Mesenchymal stem cell (in vitro differentiated cells and primary cell): Measurements from ENCODE around the gene ARHGAP20.

Source experiments
- DNase-seq: peaks from one replicate; pipeline ENCODE4 v3.0.0-alpha.2; 2013
- H2AFZ ChIP-seq: one replicate; pipeline ENCODE4 v1.6.1; 2013; ENCODE audit warnings: low read depth, mild to moderate bottlenecking, control low read depth, inconsistent platforms, low read length, moderate library complexity
- H2AK5ac ChIP-seq: 2 replicates; pipeline ENCODE4 v1.6.1; 2013; ENCODE audit warnings: low read length, moderate library complexity, mild to moderate bottlenecking, inconsistent platforms; ENCODE audit not compliant: severe bottlenecking
- H2BK120ac ChIP-seq: one replicate; pipeline ENCODE4 v1.6.1; 2013; ENCODE audit warnings: low read depth, mild to moderate bottlenecking, inconsistent platforms, low read length, moderate library complexity
- H2BK12ac ChIP-seq, 2 experiments: one replicate each; pipeline ENCODE4 v1.6.1; 2013; ENCODE audit warnings: inconsistent platforms in 2 of 2, low read length in 2 of 2, mild to moderate bottlenecking in 2 of 2, moderate library complexity in 2 of 2, control low read depth in 1 of 2
- H2BK15ac ChIP-seq: one replicate; pipeline ENCODE4 v1.6.1; 2013; ENCODE audit warnings: mild to moderate bottlenecking, low read depth, inconsistent platforms; ENCODE audit not compliant: poor library complexity, severe bottlenecking
- H2BK5ac ChIP-seq: 2 replicates; pipeline ENCODE4 v1.6.1; 2013; ENCODE audit warnings: low read depth, mild to moderate bottlenecking, low read length, control low read depth, inconsistent platforms; ENCODE audit not compliant: poor library complexity, severe bottlenecking
- H3K14ac ChIP-seq, 2 experiments: one replicate each; pipeline ENCODE4 v1.6.1; 2013; ENCODE audit warnings: inconsistent platforms in 2 of 2, low read length in 2 of 2, control low read depth in 1 of 2, mild to moderate bottlenecking in 1 of 2, moderate library complexity in 1 of 2
- H3K18ac ChIP-seq, 2 experiments: one replicate each; pipeline ENCODE4 v1.6.1; 2013; ENCODE audit warnings: inconsistent platforms in 2 of 2, low read length in 2 of 2, control low read depth in 1 of 2, low read depth in 1 of 2, mild to moderate bottlenecking in 1 of 2
- H3K23ac ChIP-seq, 2 experiments: one replicate each; pipeline ENCODE4 v1.6.1; 2013; ENCODE audit warnings: inconsistent platforms in 2 of 2, low read length in 2 of 2, mild to moderate bottlenecking in 2 of 2, moderate library complexity in 2 of 2, control low read depth in 1 of 2
- H3K27ac ChIP-seq: 2 replicates; pipeline ENCODE4 v1.5.1; 2013; ENCODE audit warnings: mild to moderate bottlenecking, moderate library complexity, low read length, control low read depth, inconsistent platforms; ENCODE audit not compliant: poor library complexity, severe bottlenecking
- H3K27me3 ChIP-seq, 2 experiments: 2 replicates each; pipeline versions ENCODE4 v1.6.1 to v1.7.0; 2013; ENCODE audit warnings: low read length in 2 of 2, mild to moderate bottlenecking in 2 of 2, moderate library complexity in 2 of 2, control low read depth in 1 of 2, inconsistent platforms in 1 of 2; ENCODE audit not compliant: control insufficient read depth in 1 of 2, insufficient read depth in 1 of 2
- H3K36me3 ChIP-seq, 2 experiments: 2 replicates each; pipeline versions ENCODE4 v1.6.1 to v1.7.0; 2013; ENCODE audit warnings: low read length in 2 of 2, control low read depth in 1 of 2, inconsistent platforms in 1 of 2, low read depth in 1 of 2, mild to moderate bottlenecking in 1 of 2; ENCODE audit not compliant: insufficient read depth in 2 of 2, control insufficient read depth in 1 of 2
- H3K4ac ChIP-seq, 2 experiments: one replicate each; pipeline ENCODE4 v1.6.1; 2013; ENCODE audit warnings: inconsistent platforms in 2 of 2, low read length in 2 of 2, mild to moderate bottlenecking in 2 of 2, moderate library complexity in 2 of 2, control low read depth in 1 of 2, low read depth in 1 of 2
- H3K4me1 ChIP-seq: 2 replicates; pipeline ENCODE4 v1.6.1; 2013; ENCODE audit warnings: low read depth, low read length, control low read depth; ENCODE audit not compliant: control insufficient read depth, insufficient read depth
- H3K4me2 ChIP-seq: 2 replicates; pipeline ENCODE4 v1.6.1; 2013; ENCODE audit warnings: low read length, mild to moderate bottlenecking, inconsistent platforms; ENCODE audit not compliant: poor library complexity, severe bottlenecking
- H3K4me3 ChIP-seq, 2 experiments: 2 replicates each; pipeline versions ENCODE4 v1.5.1 to v1.7.0; 2013; ENCODE audit warnings: low read length in 2 of 2, mild to moderate bottlenecking in 2 of 2, control low read depth in 1 of 2, low read depth in 1 of 2; ENCODE audit not compliant: insufficient read depth in 1 of 2
- H3K79me1 ChIP-seq: replicated peaks from 2 replicates; pipeline ENCODE4 v1.6.1; 2013; ENCODE audit warnings: mild to moderate bottlenecking, control low read depth, low read length, inconsistent platforms; ENCODE audit not compliant: poor library complexity, severe bottlenecking
- H3K9ac ChIP-seq: 2 replicates; pipeline ENCODE4 v1.7.0; 2013; ENCODE audit warnings: mild to moderate bottlenecking, low read length, moderate library complexity
- H3K9me3 ChIP-seq: 2 replicates; pipeline ENCODE4 v1.7.0; 2013; ENCODE audit warnings: mild to moderate bottlenecking, low read length; ENCODE audit not compliant: control insufficient read depth
- H4K8ac ChIP-seq: one replicate; pipeline ENCODE4 v1.6.1; 2013; ENCODE audit warnings: inconsistent platforms, mild to moderate bottlenecking, low read length, moderate library complexity
- H4K91ac ChIP-seq: one replicate; pipeline ENCODE4 v1.6.1; 2013; ENCODE audit warnings: mild to moderate bottlenecking, low read length, inconsistent platforms
- WGBS: methylation state at CpG from one replicate; pipeline ENCODE4 v1.1.7; 2013; ENCODE audit warnings: mixed read lengths; 5-methylcytosine and 5-hydroxymethylcytosine counted together

ARHGAP20 gene

GRCh38 chr11:110736171-110736553 lies 23.9 kb upstream of the ARHGAP20 start:
- H2BK120ac ChIP-seq, result no peak overlapping the region
- no peak overlapping the region for H4K91ac ChIP-seq
- no peaks in the 10 kb centered on the region for H3K4me1 ChIP-seq
- H2BK12ac ChIP-seq, result no peak overlapping the region
- H3K27me3 ChIP-seq, result no peaks in the 10 kb centered on the region
- no peaks in the 10 kb centered on the region for H3K9me3 ChIP-seq
- H3K4ac ChIP-seq, result no peak overlapping the region
- DNase-seq, result no peak
- H2AK5ac ChIP-seq, result no peak overlapping the region
- H3K4me3 ChIP-seq, result no peak overlapping the region
- no peaks in the 10 kb centered on the region for H3K79me1 ChIP-seq
- H3K4me2 ChIP-seq, result no peak overlapping the region
- H2AFZ ChIP-seq, result no peak overlapping the region
- H2BK15ac ChIP-seq, result no peak overlapping the region
- no peak overlapping the region for H4K8ac ChIP-seq
- no peak overlapping the region for H3K14ac ChIP-seq
- no peak overlapping the region for H2BK5ac ChIP-seq
- H3K36me3 ChIP-seq, result no peaks in the 10 kb centered on the region
- H3K18ac ChIP-seq, result no peak overlapping the region
- no CpG with 5 or more reads among the region's 2 CpGs for WGBS
- no peak overlapping the region for H3K27ac ChIP-seq
- no peak overlapping the region for H3K9ac ChIP-seq
- H3K23ac ChIP-seq, result no peak overlapping the region

GRCh38 chr11:110735455-110736170 lies 23.4 kb upstream of the ARHGAP20 start:
- Histone ChIP-seq H3K4ac (no peak overlapping the region), H3K4me3 (no peak overlapping the region), H2AFZ (no peak overlapping the region), H3K27me3 (no peaks in the 10 kb centered on the region), H3K79me1 (no peaks in the 10 kb centered on the region), H3K36me3 (no peaks in the 10 kb centered on the region), H3K18ac (no peak overlapping the region), H3K9ac (no peak overlapping the region), H4K91ac (no peak overlapping the region), H2BK12ac (no peak overlapping the region), H3K27ac (no peak overlapping the region), H3K9me3 (no peaks in the 10 kb centered on the region), H2AK5ac (no peak overlapping the region), H2BK5ac (no peak overlapping the region), H4K8ac (no peak overlapping the region), H2BK15ac (no peak overlapping the region), H2BK120ac (no peak overlapping the region), H3K4me2 (no peak overlapping the region), H3K23ac (no peak overlapping the region), H3K14ac (no peak overlapping the region), H3K4me1 (no peaks in the 10 kb centered on the region)
- no peak for DNase-seq

DNA sequence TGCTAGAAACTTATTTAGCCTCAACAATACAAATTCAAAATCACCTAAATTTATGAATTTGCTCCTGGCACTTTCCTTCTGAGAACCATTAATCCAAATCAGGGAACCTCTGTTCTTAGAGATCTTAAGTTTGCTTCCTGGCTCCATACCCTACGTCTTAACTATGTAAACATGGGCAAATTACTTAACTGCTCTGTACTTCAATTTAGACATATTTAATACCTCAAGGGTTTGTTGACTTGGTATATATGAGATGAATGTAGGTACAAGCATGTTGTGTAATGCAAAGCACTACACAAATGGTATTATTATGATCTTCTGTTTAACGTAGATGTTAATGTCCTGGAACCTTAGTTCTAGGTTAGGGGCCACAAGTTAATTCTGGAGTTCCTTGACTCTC lies 22.6 kb upstream of the ARHGAP20 start:
- no peak overlapping the region for H3K4me2 ChIP-seq
- no peaks in the 10 kb centered on the region for H3K79me1 ChIP-seq
- no peak overlapping the region for H2AFZ ChIP-seq
- H2BK5ac ChIP-seq, result no peak overlapping the region
- H3K36me3 ChIP-seq, result no peaks in the 10 kb centered on the region
- no peak for DNase-seq
- H2AK5ac ChIP-seq, result no peak overlapping the region
- H3K9me3 ChIP-seq, result no peaks in the 10 kb centered on the region
- no peak overlapping the region for H3K27ac ChIP-seq
- no peak overlapping the region for H3K18ac ChIP-seq
- no peak overlapping the region for H3K14ac ChIP-seq
- no peak overlapping the region for H4K8ac ChIP-seq
- H3K4me1 ChIP-seq, result no peaks in the 10 kb centered on the region
- H3K4ac ChIP-seq, result no peak overlapping the region
- no peaks in the 10 kb centered on the region for H3K27me3 ChIP-seq
- 69% methylated on average over 2 of the region's 2 CpGs for WGBS
- no peak overlapping the region for H3K4me3 ChIP-seq
- no peak overlapping the region for H4K91ac ChIP-seq
- H3K23ac ChIP-seq, result no peak overlapping the region
- H2BK12ac ChIP-seq, result no peak overlapping the region
- no peak overlapping the region for H2BK15ac ChIP-seq
- no peak overlapping the region for H3K9ac ChIP-seq
- no peak overlapping the region for H2BK120ac ChIP-seq

GRCh38 chr11:110730773-110731172 lies 18.5 kb upstream of the ARHGAP20 start:
- no peak overlapping the region for H2AK5ac ChIP-seq

More at GRCh38 chr11:110730773-110731172, 18.5 kb upstream of the ARHGAP20 start:
- no peak overlapping the region for H3K4ac ChIP-seq
- no peak overlapping the region for H2BK12ac ChIP-seq
- WGBS, result no CpG with 5 or more reads among the region's 1 CpG
- no peak overlapping the region for H4K91ac ChIP-seq
- H2BK5ac ChIP-seq, result no peak overlapping the region
- H3K79me1 ChIP-seq, result no peaks in the 10 kb centered on the region
- H3K4me2 ChIP-seq, result no peak overlapping the region
- no peak for DNase-seq
- H3K18ac ChIP-seq, result no peak overlapping the region
- H3K36me3 ChIP-seq, result no peaks in the 10 kb centered on the region
- H3K27me3 ChIP-seq, result no peaks in the 10 kb centered on the region
- no peak overlapping the region for H3K9ac ChIP-seq
- no peaks in the 10 kb centered on the region for H3K9me3 ChIP-seq
- H3K27ac ChIP-seq, result no peak overlapping the region
- no peak overlapping the region for H2BK120ac ChIP-seq
- no peak overlapping the region for H3K23ac ChIP-seq
- no peak overlapping the region for H3K14ac ChIP-seq
- no peak overlapping the region for H2BK15ac ChIP-seq
- no peak overlapping the region for H4K8ac ChIP-seq
- H3K4me1 ChIP-seq, result no peaks in the 10 kb centered on the region
- no peak overlapping the region for H3K4me3 ChIP-seq
- no peak overlapping the region for H2AFZ ChIP-seq
